Inflammatory macrophage (primary cell): Measurements from ENCODE around the gene RBL2.
"Not testable (repeated sequence)": the region's sequence is repeated elsewhere in the genome, so short reads cannot be mapped to it uniquely, and the experiment has no call there.

Experiments
- DNase-seq, 2 donors: peaks; one replicate each; pipeline ENCODE4 v3.0.0-alpha.2; 2020 to 2022
- total RNA-seq, 18 experiments: gene quantifications; one replicate each; lab custom pipeline; 2026; ENCODE audit warnings: mixed read lengths in 6 of 18, inconsistent platforms in 2 of 18; lab: John Stamatoyannopoulos, UW

The RBL2 gene
- total RNA-seq, result 36.0 to 129 (median 74.8) reads per million in 18 experiments

GRCh38 chr16:53434377-53435065, at the start of gene RBL2:
Gene RBL2, plus strand, starts transcription at chr16:53434471. Its CDS starts 86 bp downstream, at chr16:53434557.
- DNase-seq, result peak; percentile 80 to 86

GRCh38 chr16:53384610-53385009, 49.7 kb upstream of the RBL2 start:
- not testable (repeated sequence) for DNase-seq

- no peak for DNase-seq
Measured at GRCh38 chr16:53404959-53405358, 29.3 kb upstream of the RBL2 start.

GRCh38 chr16:53412549-53412948, 21.7 kb upstream of the RBL2 start:
- DNase-seq, result no peak

GRCh38 chr16:53413864-53414263, 20.4 kb upstream of the RBL2 start:
- no peak for DNase-seq

- DNase-seq, result no peak
Measured at GRCh38 chr16:53414381-53414780, 19.9 kb upstream of the RBL2 start.

GRCh38 chr16:53415504-53415903, 18.8 kb upstream of the RBL2 start:
- no peak for DNase-seq

GRCh38 chr16:53417011-53417410, 17.3 kb upstream of the RBL2 start:
- DNase-seq, result no peak

- DNase-seq, result no peak
Measured at GRCh38 chr16:53417976-53418375, 16.3 kb upstream of the RBL2 start.

- DNase-seq, result not testable (repeated sequence)
Measured at GRCh38 chr16:53419383-53419709, 14.9 kb upstream of the RBL2 start.

GRCh38 chr16:53421248-53421647, 13.0 kb upstream of the RBL2 start:
- no peak for DNase-seq

GRCh38 chr16:53423968-53424367, 10.3 kb upstream of the RBL2 start:
- DNase-seq, result not testable (repeated sequence)

GRCh38 chr16:53428681-53429080, 5.6 kb upstream of the RBL2 start:
- no peak for DNase-seq

GRCh38 chr16:53429221-53429943, 4.9 kb upstream of the RBL2 start:
- no peak for DNase-seq

- DNase-seq, result no peak
Measured at GRCh38 chr16:53430363-53430762, 3.9 kb upstream of the RBL2 start.

GRCh38 chr16:53433509-53433908, 762 bp upstream of the RBL2 start:
- DNase-seq, result no peak

- no peak for DNase-seq
Measured at GRCh38 chr16:53433930-53434376, 318 bp upstream of the RBL2 start.

GRCh38 chr16:53435066-53435688, 906 bp downstream of the RBL2 start:
- peak; percentile 88 to 89 for DNase-seq

GRCh38 chr16:53440125-53440524, 5.9 kb downstream of the RBL2 start:
- no peak for DNase-seq

- DNase-seq, result no peak
Measured at GRCh38 chr16:53445534-53445933, 11.3 kb downstream of the RBL2 start.

- DNase-seq, result no peak
Measured at GRCh38 chr16:53446090-53446489, 11.8 kb downstream of the RBL2 start.

- DNase-seq, result no peak
Measured at GRCh38 chr16:53449816-53450517, 15.7 kb downstream of the RBL2 start.

GRCh38 chr16:53453928-53454327, 19.7 kb downstream of the RBL2 start:
- DNase-seq, result no peak
